Stimulated activated CD8-positive, alpha-beta memory T cell treated with anti-CD3 and anti-CD28 coated beads, Interleukin-4, amount 100 ng/mL, for 4 hours (primary cell): ENCODE measurements around the gene NEU4.

Source experiments
- DNase-seq, 2 donors: peaks; one replicate each; pipeline ENCODE4 v3.0.0-alpha.2; 2020; ENCODE audit warnings: low read depth in 2 of 2, low spot score in 1 of 2

NEU4 gene

GRCh38 chr2:241851325-241852115 lies 42.5 kb downstream of the NEU4 start:
- no peak for DNase-seq

- DNase-seq = no peak
Observed at GRCh38 chr2:241852116-241852980, 43.4 kb downstream of the NEU4 start.

- DNase-seq = no peak
Observed at GRCh38 chr2:241852981-241853631, 44.1 kb downstream of the NEU4 start.

GRCh38 chr2:241853651-241854341 lies 44.8 kb downstream of the NEU4 start:
- DNase-seq = no peak

GRCh38 chr2:241854342-241855244 lies 45.6 kb downstream of the NEU4 start:
- DNase-seq = no peak

GRCh38 chr2:241855245-241855887 lies 46.4 kb downstream of the NEU4 start:
- no peak for DNase-seq

GRCh38 chr2:241855888-241856422 lies 47.0 kb downstream of the NEU4 start:
- no peak for DNase-seq

GRCh38 chr2:241857041-241857541 lies 48.1 kb downstream of the NEU4 start:
- DNase-seq = no peak

- DNase-seq = no peak
Observed at GRCh38 chr2:241857572-241858121, 48.7 kb downstream of the NEU4 start.

GRCh38 chr2:241858206-241859016 lies 49.4 kb downstream of the NEU4 start, which contains the start of gene PDCD1:
PDCD1 (minus strand) TSS chr2:241858894; CDS start chr2:241858838, 56 bp downstream.
- DNase-seq = peak; percentile 61 to 73

GRCh38 chr2:241859017-241859435 lies 50.0 kb downstream of the NEU4 start:
- no peak for DNase-seq

- peak; percentile 42 to 67 for DNase-seq
Observed at GRCh38 chr2:241859436-241860183, 50.6 kb downstream of the NEU4 start.

GRCh38 chr2:241860184-241861078 lies 51.4 kb downstream of the NEU4 start:
- DNase-seq = no peak

GRCh38 chr2:241861264-241861663 lies 52.3 kb downstream of the NEU4 start:
- DNase-seq = no peak

- DNase-seq = no peak
Observed at GRCh38 chr2:241862093-241862492, 53.1 kb downstream of the NEU4 start.
